Nephron (organoid): ENCODE results near the gene PEX5L.

Experiments
- H3K27ac Mint-ChIP-seq, 3 experiments: 2 replicates each; pipeline ENCODE4 v1.8.0; 2020; ENCODE audit warnings: mixed read lengths in 3 of 3, mild to moderate bottlenecking in 2 of 3, moderate library complexity in 1 of 3
- H3K27me3 Mint-ChIP-seq: 2 replicates; pipeline ENCODE4 v1.8.0; 2021; ENCODE audit warnings: low read depth, mild to moderate bottlenecking, moderate library complexity, mixed read lengths
- H3K36me3 Mint-ChIP-seq: 2 replicates; pipeline ENCODE4 v1.8.0; 2020; ENCODE audit warnings: low read depth, mixed read lengths
- H3K4me1 Mint-ChIP-seq: 2 replicates; pipeline ENCODE4 v1.8.0; 2020; ENCODE audit warnings: mixed read lengths
- H3K4me3 Mint-ChIP-seq, 3 experiments: 2 replicates each; pipeline ENCODE4 v1.8.0; 2020; ENCODE audit warnings: mild to moderate bottlenecking in 3 of 3, mixed read lengths in 3 of 3, moderate library complexity in 2 of 3
- H3K9me3 Mint-ChIP-seq: 2 replicates; pipeline ENCODE4 v1.8.0; 2020; ENCODE audit warnings: mixed read lengths
- TF ChIP-seq, protein P1 (sequence below), 3 experiments: fragments of 200-600 bp; sonication (generic); IDR thresholded peaks; one replicate each; pipeline ENCODE4 v1.5.0; 2021; ENCODE audit warnings: antibody characterized with exemption in 3 of 3; ENCODE audit not compliant: unreplicated experiment in 3 of 3

Gene PEX5L

DNA sequence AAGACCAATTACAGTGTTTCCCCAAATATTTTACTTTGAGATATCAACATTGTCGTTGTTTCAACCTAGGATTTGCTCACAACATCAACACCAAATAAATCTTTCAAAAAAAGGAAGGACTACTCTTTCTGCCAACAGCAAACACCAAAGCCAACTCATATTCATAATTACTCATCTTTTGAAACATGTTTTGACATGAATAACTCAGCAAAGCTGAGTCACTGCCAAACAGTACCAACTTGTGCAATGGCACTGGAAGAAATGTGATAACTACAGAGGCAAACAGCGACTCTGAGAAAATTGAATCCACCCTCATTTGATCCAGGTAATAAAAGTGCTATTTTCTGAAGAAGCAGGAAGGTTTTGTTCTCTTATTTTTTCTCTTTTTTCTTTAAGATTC, 67.2 kb downstream of the PEX5L start:
- no peaks in the 10 kb centered on the region for H3K36me3 Mint-ChIP-seq
- H3K4me1 Mint-ChIP-seq, result no peaks in the 10 kb centered on the region
- no peak overlapping the region for H3K27ac Mint-ChIP-seq
- H3K4me3 Mint-ChIP-seq, result no peak overlapping the region
- H3K27me3 Mint-ChIP-seq, result peaks cover 5% of the 10 kb centered on the region
- H3K9me3 Mint-ChIP-seq, result no peaks in the 10 kb centered on the region
- TF ChIP-seq, protein P1, sequence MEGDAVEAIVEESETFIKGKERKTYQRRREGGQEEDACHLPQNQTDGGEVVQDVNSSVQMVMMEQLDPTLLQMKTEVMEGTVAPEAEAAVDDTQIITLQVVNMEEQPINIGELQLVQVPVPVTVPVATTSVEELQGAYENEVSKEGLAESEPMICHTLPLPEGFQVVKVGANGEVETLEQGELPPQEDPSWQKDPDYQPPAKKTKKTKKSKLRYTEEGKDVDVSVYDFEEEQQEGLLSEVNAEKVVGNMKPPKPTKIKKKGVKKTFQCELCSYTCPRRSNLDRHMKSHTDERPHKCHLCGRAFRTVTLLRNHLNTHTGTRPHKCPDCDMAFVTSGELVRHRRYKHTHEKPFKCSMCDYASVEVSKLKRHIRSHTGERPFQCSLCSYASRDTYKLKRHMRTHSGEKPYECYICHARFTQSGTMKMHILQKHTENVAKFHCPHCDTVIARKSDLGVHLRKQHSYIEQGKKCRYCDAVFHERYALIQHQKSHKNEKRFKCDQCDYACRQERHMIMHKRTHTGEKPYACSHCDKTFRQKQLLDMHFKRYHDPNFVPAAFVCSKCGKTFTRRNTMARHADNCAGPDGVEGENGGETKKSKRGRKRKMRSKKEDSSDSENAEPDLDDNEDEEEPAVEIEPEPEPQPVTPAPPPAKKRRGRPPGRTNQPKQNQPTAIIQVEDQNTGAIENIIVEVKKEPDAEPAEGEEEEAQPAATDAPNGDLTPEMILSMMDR (IDR thresholded peaks at IDR 0.05; ENCODE audit: unreplicated experiment in 3 of 3), result no peak

DNA sequence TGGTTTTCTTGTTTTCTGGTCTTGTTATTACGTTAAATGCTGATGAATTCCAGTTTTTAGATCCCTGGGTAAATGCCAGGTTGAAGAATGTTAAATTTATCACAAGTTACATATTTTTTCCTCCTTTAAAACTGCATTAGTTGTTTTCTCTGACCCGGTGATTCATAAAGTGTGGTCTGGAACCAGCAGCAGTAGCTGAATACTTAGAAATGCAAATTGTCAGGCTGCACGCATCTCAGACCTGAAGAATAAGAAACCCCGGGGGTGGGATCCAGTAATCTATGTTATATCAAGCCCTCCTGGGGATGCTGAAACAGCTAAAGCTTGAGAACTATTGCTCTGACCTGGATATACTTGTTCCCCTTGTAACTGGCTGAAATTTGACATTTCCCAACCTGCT, 69.1 kb downstream of the PEX5L start:
- H3K4me1 Mint-ChIP-seq, result no peaks in the 10 kb centered on the region
- no peak overlapping the region for H3K27ac Mint-ChIP-seq
- H3K36me3 Mint-ChIP-seq, result no peaks in the 10 kb centered on the region
- TF ChIP-seq, protein P1 (IDR thresholded peaks at IDR 0.05; ENCODE audit: unreplicated experiment in 3 of 3), result no peak
- peaks cover 5% of the 10 kb centered on the region for H3K27me3 Mint-ChIP-seq
- no peaks in the 10 kb centered on the region for H3K9me3 Mint-ChIP-seq
- H3K4me3 Mint-ChIP-seq, result no peak overlapping the region

DNA sequence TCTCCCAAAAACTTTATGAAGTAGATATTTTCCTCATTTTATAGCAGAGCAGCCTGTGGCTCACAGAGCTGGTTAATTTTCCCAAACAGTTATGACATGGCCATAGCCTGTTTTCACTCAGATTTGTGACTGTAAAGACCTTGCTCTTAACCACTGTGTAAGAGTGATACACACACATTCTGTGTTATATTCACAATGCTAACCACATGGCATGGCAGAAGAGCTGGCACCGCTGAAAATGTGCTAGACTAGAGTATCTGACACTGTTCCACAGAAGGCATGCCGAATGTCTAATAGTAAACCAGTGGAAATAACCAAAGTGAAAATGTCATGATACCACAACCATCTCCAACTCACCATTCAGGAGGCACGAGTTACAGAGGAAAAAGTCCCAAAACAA, 71.8 kb downstream of the PEX5L start:
- peaks cover 5% of the 10 kb centered on the region for H3K27me3 Mint-ChIP-seq
- no peaks in the 10 kb centered on the region for H3K9me3 Mint-ChIP-seq
- TF ChIP-seq, protein P1 (IDR thresholded peaks at IDR 0.05; ENCODE audit: unreplicated experiment in 3 of 3), result no peak
- peaks cover 4% of the 10 kb centered on the region for H3K4me1 Mint-ChIP-seq
- H3K36me3 Mint-ChIP-seq, result no peaks in the 10 kb centered on the region
- no peak overlapping the region for H3K27ac Mint-ChIP-seq
- no peak overlapping the region for H3K4me3 Mint-ChIP-seq

DNA sequence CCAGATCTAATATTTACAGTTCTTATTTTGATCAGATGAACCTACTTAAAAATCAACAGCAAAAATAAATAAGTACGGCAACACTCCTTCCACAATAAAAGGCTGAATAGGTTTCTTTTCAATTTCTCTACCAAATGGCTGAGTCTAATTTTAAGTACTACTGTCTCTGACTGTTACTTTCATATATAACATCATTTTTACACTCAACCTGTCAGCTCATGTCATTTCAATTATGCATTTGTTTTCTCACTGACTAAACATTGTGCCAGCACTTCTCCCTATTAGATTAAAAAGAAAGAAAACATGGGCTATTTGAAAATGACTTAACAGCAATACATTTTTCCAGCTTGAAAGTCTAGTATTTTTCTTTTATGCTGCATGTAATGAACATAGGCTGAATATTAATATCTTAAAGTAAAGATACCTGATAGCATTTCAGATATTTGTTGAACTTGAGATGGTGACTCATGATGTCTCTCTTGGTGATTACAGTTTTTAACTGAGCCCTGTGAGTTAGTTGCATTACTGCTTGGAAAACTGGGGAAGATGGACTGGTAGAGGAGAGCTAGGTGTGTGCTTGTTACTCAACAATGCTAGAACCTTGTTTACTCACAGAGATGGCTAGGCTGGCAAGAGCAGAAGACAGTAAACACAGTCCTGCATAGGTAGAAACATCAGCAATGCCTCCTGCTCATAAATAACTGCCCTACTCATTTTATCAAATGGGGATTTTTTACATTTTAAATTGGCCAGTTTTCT, 73.9 kb downstream of the PEX5L start:
- Mint-ChIP-seq H3K9me3 (no peaks in the 10 kb centered on the region), H3K36me3 (no peaks in the 10 kb centered on the region)
- TF ChIP-seq, protein P1 (IDR thresholded peaks at IDR 0.05; ENCODE audit: unreplicated experiment in 3 of 3), result no peak

DNA sequence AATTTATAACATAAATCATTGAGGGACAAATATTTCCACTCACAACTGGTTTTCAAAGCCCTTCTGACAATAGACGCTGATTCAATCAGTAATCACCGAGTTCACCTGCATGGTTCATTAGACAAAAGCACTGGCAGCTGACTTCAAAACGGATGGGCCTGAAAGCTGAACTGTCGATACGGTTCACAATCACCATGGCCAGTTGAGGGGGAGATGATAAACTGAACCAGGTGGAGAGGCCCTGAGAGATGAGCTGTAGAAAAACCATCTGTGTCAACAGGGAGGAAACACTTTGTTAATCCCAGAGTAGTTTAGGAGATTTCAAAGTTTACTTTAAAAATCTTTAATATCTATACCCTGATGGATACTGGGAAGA, 75.0 kb downstream of the PEX5L start:
- Mint-ChIP-seq H3K4me1 (peaks cover 4% of the 10 kb centered on the region), H3K4me3 (no peak overlapping the region)

More for the DNA sequence above, 73.9 kb downstream of the PEX5L start:
- Mint-ChIP-seq H3K27me3 (peaks cover 5% of the 10 kb centered on the region), H3K4me3 (no peak overlapping the region), H3K27ac (no peak overlapping the region), H3K4me1 (peaks cover 4% of the 10 kb centered on the region)

More for the DNA sequence above, 75.0 kb downstream of the PEX5L start:
- TF ChIP-seq, protein P1 (IDR thresholded peaks at IDR 0.05; ENCODE audit: unreplicated experiment in 3 of 3), result no peak
- H3K36me3 Mint-ChIP-seq, result no peaks in the 10 kb centered on the region
- no peak overlapping the region for H3K27ac Mint-ChIP-seq
- no peaks in the 10 kb centered on the region for H3K9me3 Mint-ChIP-seq
- H3K27me3 Mint-ChIP-seq, result peaks cover under 1% of the 10 kb centered on the region
